K562 (cell line): Measurements from ENCODE around the gene MVP. TPM values are rescaled to one million over a fixed set of nuclear protein-coding genes. Genes with fewer than 3 reads are reported as not detected.

Experiments used
- ATF3 ChIP-seq, 2 experiments: fragments of 450-650 bp in 1 of 2; sonication (generic) in 1 of 2; formaldehyde crosslinking in 1 of 2; IDR thresholded peaks in 1 of 2; conservative IDR thresholded peaks in 1 of 2; 2 replicates each; pipeline versions ENCODE4 v1.6.1 to v1.8.1; 2016 to 2023; ENCODE audit warnings: mild to moderate bottlenecking in 2 of 2, moderate library complexity in 2 of 2, inconsistent platforms in 1 of 2, missing genetic modification reagents in 1 of 2
- DLX4 ChIP-seq: fragments of 250-450 bp; sonication (Bioruptor Pico); IDR thresholded peaks from 2 replicates; pipeline ENCODE4 v1.6.1; 2021; ENCODE audit warnings: mild to moderate bottlenecking
- GTF2A2 ChIP-seq: IDR thresholded peaks from 2 replicates; pipeline ENCODE4 v1.6.1; 2016; ENCODE audit warnings: mild to moderate bottlenecking, missing genetic modification characterization, missing compliant biosample characterization
- RREB1 ChIP-seq: fragments of 250-450 bp; sonication (Bioruptor Pico); IDR thresholded peaks from 2 replicates; pipeline ENCODE4 v1.4.0; 2020
- SFPQ ChIP-seq: fragments of 200-400 bp; formaldehyde crosslinking; IDR thresholded peaks from 2 replicates; pipeline ENCODE4 v1.6.1; 2017; ENCODE audit warnings: mild to moderate bottlenecking, low read depth, low read length, moderate library complexity
- SIN3B ChIP-seq: fragments of 450-650 bp; IDR thresholded peaks from 2 replicates; pipeline ENCODE4 v1.6.1; 2017; ENCODE audit warnings: low read depth, mild to moderate bottlenecking, moderate library complexity
- SRSF3 ChIP-seq: fragments of 200-400 bp; formaldehyde crosslinking; IDR thresholded peaks from 2 replicates; pipeline ENCODE4 v1.6.1; 2016; ENCODE audit warnings: mild to moderate bottlenecking, low read length, moderate library complexity; ENCODE audit not compliant: insufficient read depth
- TRIM28 ChIP-seq: fragments of 450-650 bp; IDR thresholded peaks from 2 replicates; pipeline ENCODE4 v1.6.1; 2017
- ZNF23 ChIP-seq: fragments of 250-450 bp; sonication (Bioruptor Pico); IDR thresholded peaks from 2 replicates; pipeline ENCODE4 v1.4.0; 2020; ENCODE audit warnings: mild to moderate bottlenecking
- ZNF707 ChIP-seq: fragments of 250-450 bp; sonication (Bioruptor Pico); conservative IDR thresholded peaks from 2 replicates; pipeline ENCODE4 v1.8.0; 2022; ENCODE audit warnings: inconsistent platforms, mild to moderate bottlenecking, moderate library complexity
- ZNF830 ChIP-seq: fragments of 250-450 bp; sonication (Bioruptor Pico); IDR thresholded peaks from 2 replicates; pipeline ENCODE4 v1.5.0; 2021; ENCODE audit warnings: mild to moderate bottlenecking
- polyA plus RNA-seq, 8 experiments: library from polyadenylated mRNA; depleted of rRNA in 4 of 8; stranded (reverse) in 5 of 8; unstranded in 3 of 8; fragments of >200 nt; fragmentation: Nextera tagmentation in 2 of 8; fragmentation: Illumina TruSeq in 1 of 8; extraction: Ambion mirVana in 2 of 8; extraction: Trizol in 1 of 8; gene quantifications; 2 replicates each; pipeline versions ENCODE4 v1.2.1 to v1.2.3, GENCODE V29; 2011 to 2014; ENCODE audit warnings: inconsistent platforms in 1 of 8, missing spikeins in 1 of 8
- total RNA-seq, 7 experiments: library from RNA; depleted of rRNA in 6 of 7; stranded (reverse); fragments of >200 nt in 6 of 7; fragmentation: Illumina TruSeq in 2 of 7; extraction: Trizol in 2 of 7; gene quantifications; 2 replicates each; pipeline versions ENCODE4 v1.2.1 to v1.2.3, GENCODE V29; 2011 to 2021; ENCODE audit warnings: low replicate concordance in 1 of 7
- TF ChIP-seq, protein P1 (sequence below): IDR thresholded peaks from 2 replicates; pipeline ENCODE4 v1.6.1; 2012; ENCODE audit warnings: low read depth, low read length, improper control_type of control experiment, borderline replicate concordance
- TF ChIP-seq, protein P2 (sequence below): fragments of 450-650 bp; formaldehyde crosslinking; conservative IDR thresholded peaks from 2 replicates; pipeline ENCODE4 v1.4.0; 2022; ENCODE audit warnings: mild to moderate bottlenecking, missing genetic modification characterization

Gene MVP
- total and polyA plus RNA-seq, 9 of the 15 experiments (the other 6 are each of a cell fraction or from before 2014, with no cell fraction given) = 0.39 to 1.9 (median 0.76) TPM; not detected in 2

DNA sequence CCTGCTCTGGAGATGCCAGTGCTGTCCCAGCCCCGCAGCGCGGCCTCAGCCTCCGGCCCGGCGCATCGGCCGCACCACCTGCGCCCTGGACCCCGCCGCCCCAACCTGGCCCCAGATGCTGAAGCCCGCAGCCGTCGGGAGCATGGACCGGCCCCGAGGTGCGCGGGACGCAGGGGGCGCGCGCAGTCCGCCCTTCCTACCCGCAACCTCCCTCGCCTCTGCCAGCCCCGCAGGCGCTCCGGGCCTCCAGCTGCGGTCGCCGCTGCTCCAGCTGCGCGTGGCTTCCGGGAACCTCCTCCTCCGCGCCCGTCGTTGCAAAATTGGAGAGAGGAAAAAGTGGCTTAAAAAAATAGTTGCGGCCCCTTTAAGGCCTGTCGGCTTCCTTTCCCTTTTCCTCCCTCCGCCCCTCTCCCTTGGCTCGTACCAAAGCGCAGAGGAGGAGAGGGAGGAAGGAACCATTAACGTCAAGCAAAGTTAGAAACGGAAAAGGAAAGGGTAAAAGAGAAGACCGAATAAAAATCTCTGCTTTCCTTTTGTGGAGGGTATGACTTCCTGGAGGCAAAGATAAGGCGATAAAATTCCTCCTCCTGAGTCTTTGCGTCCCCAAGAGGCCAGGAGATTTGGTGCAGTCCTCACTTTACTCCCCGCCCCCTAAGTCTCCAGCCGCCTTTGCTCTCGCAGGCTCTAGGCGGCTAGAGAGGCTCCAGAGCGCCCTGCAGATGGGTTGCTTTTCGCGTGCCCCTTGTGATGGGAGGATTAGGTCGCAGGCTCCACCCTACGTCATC is 42.8 kb downstream of the MVP start, which contains the start of gene CDIPT (continued):
- TF ChIP-seq, protein P1, sequence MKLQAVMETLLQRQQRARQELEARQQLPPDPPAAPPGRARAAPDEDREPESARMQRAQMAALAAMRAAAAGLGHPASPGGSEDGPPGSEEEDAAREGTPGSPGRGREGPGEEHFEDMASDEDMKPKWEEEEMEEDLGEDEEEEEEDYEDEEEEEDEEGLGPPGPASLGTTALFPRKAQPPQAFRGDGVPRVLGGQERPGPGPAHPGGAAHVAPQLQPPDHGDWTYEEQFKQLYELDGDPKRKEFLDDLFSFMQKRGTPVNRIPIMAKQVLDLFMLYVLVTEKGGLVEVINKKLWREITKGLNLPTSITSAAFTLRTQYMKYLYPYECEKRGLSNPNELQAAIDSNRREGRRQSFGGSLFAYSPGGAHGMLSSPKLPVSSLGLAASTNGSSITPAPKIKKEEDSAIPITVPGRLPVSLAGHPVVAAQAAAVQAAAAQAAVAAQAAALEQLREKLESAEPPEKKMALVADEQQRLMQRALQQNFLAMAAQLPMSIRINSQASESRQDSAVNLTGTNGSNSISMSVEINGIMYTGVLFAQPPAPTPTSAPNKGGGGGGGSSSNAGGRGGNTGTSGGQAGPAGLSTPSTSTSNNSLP = no peak
- TF ChIP-seq SFPQ = no peak
- peak; percentile 36; the same call in 1 of the 2 replicates for TF ChIP-seq RREB1 (CRISPR knock-in tag)
- TF ChIP-seq, protein P2, sequence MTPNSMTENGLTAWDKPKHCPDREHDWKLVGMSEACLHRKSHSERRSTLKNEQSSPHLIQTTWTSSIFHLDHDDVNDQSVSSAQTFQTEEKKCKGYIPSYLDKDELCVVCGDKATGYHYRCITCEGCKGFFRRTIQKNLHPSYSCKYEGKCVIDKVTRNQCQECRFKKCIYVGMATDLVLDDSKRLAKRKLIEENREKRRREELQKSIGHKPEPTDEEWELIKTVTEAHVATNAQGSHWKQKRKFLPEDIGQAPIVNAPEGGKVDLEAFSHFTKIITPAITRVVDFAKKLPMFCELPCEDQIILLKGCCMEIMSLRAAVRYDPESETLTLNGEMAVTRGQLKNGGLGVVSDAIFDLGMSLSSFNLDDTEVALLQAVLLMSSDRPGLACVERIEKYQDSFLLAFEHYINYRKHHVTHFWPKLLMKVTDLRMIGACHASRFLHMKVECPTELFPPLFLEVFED = 0 out of 2 replicates have a peak, but pooled peaks have one; percentile 17
- peak; percentile 71; the same call in 1 of the 2 replicates for TF ChIP-seq TRIM28
- no peak for TF ChIP-seq ZNF707 (CRISPR knock-in tag)
- peak; percentile 17; the same call in 1 of the 2 replicates for TF ChIP-seq SIN3B
- TF ChIP-seq ZNF23 (CRISPR knock-in tag) = no peak
- no peak for TF ChIP-seq ZNF830 (CRISPR knock-in tag)
- TF ChIP-seq SRSF3 = no peak
- no peak for TF ChIP-seq GTF2A2 (tag)
- no peak for TF ChIP-seq DLX4 (CRISPR knock-in tag)
- peak; percentile 65; the same call in 1 of the 2 replicates for TF ChIP-seq ATF3 (IDR thresholded peaks at IDR 0.05)
- no peak for TF ChIP-seq ATF3 (CRISPR knock-in tag; conservative IDR thresholded peaks at IDR 0.05)
